Endothelial cell (in vitro differentiated cells): ENCODE results near the gene OR2L8. TPM values are rescaled to one million over a fixed set of nuclear protein-coding genes. Genes with fewer than 3 reads are reported as not detected.

Source experiments
- DNase-seq: peaks from one replicate; pipeline ENCODE4 v3.0.0; 2021; ENCODE audit warnings: low spot score
- H3K27ac Mint-ChIP-seq: one replicate; pipeline ENCODE4 v1.8.0; 2021; ENCODE audit warnings: mixed read lengths, inconsistent platforms; ENCODE audit not compliant: unreplicated experiment
- H3K27me3 Mint-ChIP-seq: one replicate; pipeline ENCODE4 v1.8.0; 2021; ENCODE audit warnings: mild to moderate bottlenecking, moderate library complexity, mixed read lengths, inconsistent platforms; ENCODE audit not compliant: unreplicated experiment
- H3K36me3 Mint-ChIP-seq: one replicate; pipeline ENCODE4 v1.8.0; 2021; ENCODE audit warnings: mild to moderate bottlenecking, low read depth, mixed read lengths, inconsistent platforms; ENCODE audit not compliant: unreplicated experiment
- H3K4me1 Mint-ChIP-seq: one replicate; pipeline ENCODE4 v1.8.0; 2021; ENCODE audit warnings: mild to moderate bottlenecking, mixed read lengths, inconsistent platforms; ENCODE audit not compliant: unreplicated experiment
- H3K4me3 Mint-ChIP-seq: one replicate; pipeline ENCODE4 v1.8.0; 2021; ENCODE audit warnings: mild to moderate bottlenecking, mixed read lengths, inconsistent platforms; ENCODE audit not compliant: unreplicated experiment
- H3K9me3 Mint-ChIP-seq: one replicate; pipeline ENCODE4 v1.8.0; 2021; ENCODE audit warnings: mixed read lengths, inconsistent platforms; ENCODE audit not compliant: unreplicated experiment
- CTCF ChIP-seq: fragments of 200-600 bp; sonication (generic); IDR thresholded peaks from one replicate; pipeline ENCODE4 v1.5.0; 2021; ENCODE audit warnings: antibody characterized with exemption; ENCODE audit not compliant: unreplicated experiment
- long read RNA-seq: library from polyadenylated mRNA; unstranded; transcript quantifications from one replicate; pipeline ENCODE4 v2.0.0, GENCODE V29; 2020; ENCODE audit not compliant: unreplicated experiment
- total RNA-seq: library from RNA; stranded (reverse); fragmentation: NEBNext Ultra II Directional; extraction: Animal tissue kit (Norgen Biotek cat#: 25700); gene quantifications from one replicate; pipeline ENCODE4 v1.2.1, GENCODE V29; 2021; ENCODE audit not compliant: unreplicated experiment

The OR2L8 gene
- not detected for total RNA-seq
- long read RNA-seq = 0 reads

- H3K4me3 Mint-ChIP-seq = no peak within 1 kb of the TSS
- no peak for DNase-seq
- H3K27me3 Mint-ChIP-seq = no peaks in the 10 kb centered on the region
- no peaks in the 10 kb centered on the region for H3K4me1 Mint-ChIP-seq
- no peaks in the 10 kb centered on the region for H3K36me3 Mint-ChIP-seq
- no peak within 1 kb of the TSS for H3K27ac Mint-ChIP-seq
- H3K9me3 Mint-ChIP-seq = peaks cover 15% of the 10 kb centered on the region
- TF ChIP-seq CTCF = no peak
Observed at GRCh38 chr1:247948558-247948957, at the start of gene OR2L8. Gene OR2L8 (plus strand): TSS chr1:247948858. CDS start chr1:247948858, 0 bp downstream.

GRCh38 chr1:247904122-247904521 is 44.5 kb upstream of the OR2L8 start:
- Mint-ChIP-seq H3K36me3 (peaks cover 3% of the 10 kb centered on the region), H3K4me3 (no peak overlapping the region), H3K27me3 (no peaks in the 10 kb centered on the region), H3K27ac (no peak overlapping the region), H3K9me3 (peaks cover 19% of the 10 kb centered on the region), H3K4me1 (no peaks in the 10 kb centered on the region)
- DNase-seq = no peak
- no peak for TF ChIP-seq CTCF

GRCh38 chr1:247905181-247905580 is 43.5 kb upstream of the OR2L8 start:
- no peaks in the 10 kb centered on the region for H3K27me3 Mint-ChIP-seq
- H3K27ac Mint-ChIP-seq = no peak overlapping the region
- TF ChIP-seq CTCF = no peak
- H3K36me3 Mint-ChIP-seq = peaks cover 3% of the 10 kb centered on the region
- H3K4me3 Mint-ChIP-seq = no peak overlapping the region
- peaks cover 19% of the 10 kb centered on the region for H3K9me3 Mint-ChIP-seq
- no peak for DNase-seq
- no peaks in the 10 kb centered on the region for H3K4me1 Mint-ChIP-seq

- no peaks in the 10 kb centered on the region for H3K4me1 Mint-ChIP-seq
- DNase-seq = no peak
Observed at GRCh38 chr1:247905910-247906503, 42.7 kb upstream of the OR2L8 start.

More at GRCh38 chr1:247905910-247906503, 42.7 kb upstream of the OR2L8 start:
- Mint-ChIP-seq H3K9me3 (peaks cover 19% of the 10 kb centered on the region), H3K36me3 (peaks cover 3% of the 10 kb centered on the region), H3K27me3 (no peaks in the 10 kb centered on the region), H3K27ac (no peak overlapping the region), H3K4me3 (no peak overlapping the region)
- TF ChIP-seq CTCF = no peak
